Measurements from ENCODE around the gene RGS11. TPM values are rescaled to one million over a fixed set of nuclear protein-coding genes. Genes with fewer than 3 reads are reported as not detected.

The RGS11 gene
- total RNA-seq, 2 experiments from 2014 or later: not detected

- peaks cover 34% of the 10 kb centered on the region for H3K36me3 Mint-ChIP-seq (ENCODE audit: low read depth)
- TF ChIP-seq, protein P1, sequence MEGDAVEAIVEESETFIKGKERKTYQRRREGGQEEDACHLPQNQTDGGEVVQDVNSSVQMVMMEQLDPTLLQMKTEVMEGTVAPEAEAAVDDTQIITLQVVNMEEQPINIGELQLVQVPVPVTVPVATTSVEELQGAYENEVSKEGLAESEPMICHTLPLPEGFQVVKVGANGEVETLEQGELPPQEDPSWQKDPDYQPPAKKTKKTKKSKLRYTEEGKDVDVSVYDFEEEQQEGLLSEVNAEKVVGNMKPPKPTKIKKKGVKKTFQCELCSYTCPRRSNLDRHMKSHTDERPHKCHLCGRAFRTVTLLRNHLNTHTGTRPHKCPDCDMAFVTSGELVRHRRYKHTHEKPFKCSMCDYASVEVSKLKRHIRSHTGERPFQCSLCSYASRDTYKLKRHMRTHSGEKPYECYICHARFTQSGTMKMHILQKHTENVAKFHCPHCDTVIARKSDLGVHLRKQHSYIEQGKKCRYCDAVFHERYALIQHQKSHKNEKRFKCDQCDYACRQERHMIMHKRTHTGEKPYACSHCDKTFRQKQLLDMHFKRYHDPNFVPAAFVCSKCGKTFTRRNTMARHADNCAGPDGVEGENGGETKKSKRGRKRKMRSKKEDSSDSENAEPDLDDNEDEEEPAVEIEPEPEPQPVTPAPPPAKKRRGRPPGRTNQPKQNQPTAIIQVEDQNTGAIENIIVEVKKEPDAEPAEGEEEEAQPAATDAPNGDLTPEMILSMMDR (IDR thresholded peaks at IDR 0.05): no peak
- DNase-seq (peak; percentile 93), ATAC-seq (peak; percentile 93)
- intact Hi-C loops (cut with micrococcal nuclease): no loop called here
- H3K9me3 Mint-ChIP-seq: no peaks in the 10 kb centered on the region
- H3K4me1 Mint-ChIP-seq (ENCODE audit: low read depth): peaks cover 32% of the 10 kb centered on the region
- POLR2A ChIA-PET: interaction anchor here (0.6 to 2.4 kb wide), 13 partner anchors 15 to 1218 kb away, joined by 3 to 7 read pairs (median 3); partner anchors contain the start of genes AXIN1 and PGAP6
- H3K27me3 Mint-ChIP-seq: no peaks in the 10 kb centered on the region
- CTCF ChIA-PET: interaction anchor here (1.1 to 3.3 kb wide), 7 partner anchors 11 to 133 kb away, joined by 3 to 18 read pairs (median 4); no protein-coding TSS in a partner anchor
- H3K4me3 Mint-ChIP-seq: peak within 1 kb of the TSS; percentile 92
- H3K27ac Mint-ChIP-seq: peak within 1 kb of the TSS; percentile 93
Measured at GRCh38 chr16:228852-229730, 46.7 kb downstream of the RGS11 start, which contains the start of gene LUC7L. TSS of gene LUC7L (minus strand) at chr16:229449. CDS start at chr16:229339, 110 bp downstream.

DNA sequence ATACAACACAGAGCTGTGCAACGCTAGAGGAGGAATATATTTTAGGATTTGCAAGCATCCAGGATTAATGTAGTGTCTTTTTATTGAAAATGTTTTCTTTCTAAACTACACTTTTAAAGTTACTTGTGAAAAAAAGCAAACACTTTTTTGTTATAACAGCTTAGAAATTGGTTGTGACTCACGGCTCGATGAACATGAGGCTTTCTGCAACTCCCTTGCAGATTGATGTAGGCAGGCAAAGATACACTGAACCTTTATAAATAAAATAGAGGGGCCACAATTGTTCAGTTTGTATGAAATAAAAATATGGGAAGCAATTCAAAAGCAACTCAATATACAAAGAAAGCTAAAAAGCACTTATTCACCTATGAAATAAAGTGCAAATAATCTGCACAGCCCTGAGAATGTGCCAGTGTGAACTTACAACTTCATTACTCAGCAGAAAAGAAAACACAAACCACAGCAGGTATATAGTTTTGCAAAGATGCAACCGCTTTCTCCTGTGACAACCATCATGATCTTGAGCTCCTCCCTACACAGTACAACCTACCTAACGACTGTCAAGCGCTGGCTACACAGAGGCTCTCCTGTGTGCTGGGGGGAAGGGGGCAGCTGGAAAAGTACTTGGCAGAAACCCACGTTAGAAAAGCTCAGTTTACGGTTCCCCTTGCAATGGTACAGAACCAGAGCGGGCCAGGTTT, 47.4 kb downstream of the RGS11 start:
- DNase-seq: no peak
- CTCF ChIA-PET: interaction anchor here (0.8 to 3.3 kb wide), 13 partner anchors 9 to 134 kb away, joined by 3 to 18 read pairs (median 4); partner anchors contain the start of gene HBQ1

DNA sequence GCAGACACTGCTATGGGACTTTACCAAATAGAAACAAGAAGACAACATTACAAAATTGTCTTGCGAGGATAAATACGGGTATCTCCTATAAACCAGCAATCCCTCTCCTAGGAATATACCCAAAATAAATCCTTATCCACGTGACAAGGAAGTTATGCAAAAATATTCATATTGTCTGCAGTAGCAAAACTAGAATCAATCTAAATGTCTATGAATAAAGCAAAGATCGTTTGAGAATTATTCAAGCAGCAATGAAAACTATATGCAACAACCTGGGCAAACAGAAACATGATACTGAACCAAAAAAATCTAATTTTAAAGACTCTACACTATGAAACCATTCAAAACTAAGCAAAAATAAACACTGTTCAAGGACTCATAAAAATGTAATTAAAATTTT, 55.7 kb downstream of the RGS11 start:
- H3K9me3 Mint-ChIP-seq: no peaks in the 10 kb centered on the region
- H3K27ac Mint-ChIP-seq: peak overlapping the region; percentile 5
- ChIA-PET CTCF (interaction anchor here (1.0 to 1.6 kb wide), 3 partner anchors 15 to 154 kb away, joined by 3 to 4 read pairs (median 3); partner anchors contain the start of gene FAM234A), POLR2A (no interaction called here)
- peaks cover 10% of the 10 kb centered on the region for H3K4me1 Mint-ChIP-seq (ENCODE audit: low read depth)
- TF ChIP-seq, protein P1 (IDR thresholded peaks at IDR 0.05): no peak
- no peak overlapping the region for H3K4me3 Mint-ChIP-seq
- ATAC-seq (no peak), DNase-seq (no peak)
- intact Hi-C loops (cut with micrococcal nuclease): no loop called here
- H3K36me3 Mint-ChIP-seq (ENCODE audit: low read depth): peaks cover 26% of the 10 kb centered on the region
- no peaks in the 10 kb centered on the region for H3K27me3 Mint-ChIP-seq

More for the DNA sequence above, 47.4 kb downstream of the RGS11 start:
- Mint-ChIP-seq H3K36me3 (ENCODE audit: low read depth) (peaks cover 37% of the 10 kb centered on the region), H3K4me1 (ENCODE audit: low read depth) (peaks cover 29% of the 10 kb centered on the region), H3K27ac (peak overlapping the region; percentile 93), H3K4me3 (peak overlapping the region; percentile 92), H3K27me3 (no peaks in the 10 kb centered on the region), H3K9me3 (no peaks in the 10 kb centered on the region)
- POLR2A ChIA-PET: interaction anchor here (0.5 to 2.4 kb wide), 14 partner anchors 10 to 1219 kb away, joined by 3 to 7 read pairs (median 4); partner anchors contain the start of gene PGAP6
- intact Hi-C loops (cut with micrococcal nuclease): no loop called here
- peak; percentile 12 for ATAC-seq
- TF ChIP-seq, protein P1 (IDR thresholded peaks at IDR 0.05): no peak

Other genes starting within 250 kb of the RGS11 start
- gene POLR3K, start 222.3 kb downstream of the RGS11 start, total RNA-seq: 10 to 100 TPM; 51.3 to 52.6 TPM
- gene SNRNP25, start 222.1 kb downstream of the RGS11 start, total RNA-seq: 10 to 100 TPM; 39.4 to 39.7 TPM
- under 1 TPM in 1 of 2 experiments, not detected in 1; 0.61 TPM for gene RHBDF1, start 203.3 kb downstream of the RGS11 start, total RNA-seq
- 10 to 100 TPM; 51.7 to 54.2 TPM for gene MPG, start 197.7 kb downstream of the RGS11 start, total RNA-seq
- 10 to 100 TPM; 40.7 to 40.9 TPM for gene NPRL3, start 137.3 kb downstream of the RGS11 start, total RNA-seq
- not detected for gene HBZ, start 123.3 kb downstream of the RGS11 start, total RNA-seq
- not detected for gene HBM, start 110.0 kb downstream of the RGS11 start, total RNA-seq
- not detected for gene HBA2, start 103.1 kb downstream of the RGS11 start, total RNA-seq
- gene HBA1, start 99.3 kb downstream of the RGS11 start, total RNA-seq: not detected
- gene HBQ1, start 95.5 kb downstream of the RGS11 start, total RNA-seq: 1 to 10 TPM; 2.2 to 3.2 TPM
- gene LUC7L, start 46.5 kb downstream of the RGS11 start, total RNA-seq: 10 to 100 TPM; 68.0 to 72.8 TPM
- gene FAM234A, start 41.1 kb downstream of the RGS11 start, total RNA-seq: 10 to 100 TPM; 18.3 to 21.5 TPM
- gene ARHGDIG, start 4.6 kb upstream of the RGS11 start, total RNA-seq: not detected
- gene PDIA2, start 7.2 kb upstream of the RGS11 start, total RNA-seq: not detected
- 10 to 100 TPM; 24.1 to 24.9 TPM for gene AXIN1, start 76.8 kb upstream of the RGS11 start, total RNA-seq
- gene MRPL28, start 94.6 kb upstream of the RGS11 start, total RNA-seq: 10 to 100 TPM; 95.0 to 98.2 TPM
- 10 to 100 TPM; 21.9 to 24.8 TPM for gene PGAP6, start 106.0 kb upstream of the RGS11 start, total RNA-seq
- 10 to 100 TPM; 22.9 to 24.2 TPM for gene NME4, start 121.3 kb upstream of the RGS11 start, total RNA-seq
- gene DECR2, start 125.9 kb upstream of the RGS11 start, total RNA-seq: 1 to 10 TPM; 9.7 to 10.0 TPM
- 10 to 100 TPM; 18.7 to 20.4 TPM for gene RAB11FIP3, start 149.7 kb upstream of the RGS11 start, total RNA-seq